IPS-11a (cell line): ENCODE results near the gene KAZALD1.

Source experiments
- H3K4me3 ChIP-seq: one replicate; pipeline ENCODE4 v1.5.1; 2013; ENCODE audit warnings: low read depth, low read length, control low read depth

Gene KAZALD1, protein sequence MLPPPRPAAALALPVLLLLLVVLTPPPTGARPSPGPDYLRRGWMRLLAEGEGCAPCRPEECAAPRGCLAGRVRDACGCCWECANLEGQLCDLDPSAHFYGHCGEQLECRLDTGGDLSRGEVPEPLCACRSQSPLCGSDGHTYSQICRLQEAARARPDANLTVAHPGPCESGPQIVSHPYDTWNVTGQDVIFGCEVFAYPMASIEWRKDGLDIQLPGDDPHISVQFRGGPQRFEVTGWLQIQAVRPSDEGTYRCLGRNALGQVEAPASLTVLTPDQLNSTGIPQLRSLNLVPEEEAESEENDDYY

DNA sequence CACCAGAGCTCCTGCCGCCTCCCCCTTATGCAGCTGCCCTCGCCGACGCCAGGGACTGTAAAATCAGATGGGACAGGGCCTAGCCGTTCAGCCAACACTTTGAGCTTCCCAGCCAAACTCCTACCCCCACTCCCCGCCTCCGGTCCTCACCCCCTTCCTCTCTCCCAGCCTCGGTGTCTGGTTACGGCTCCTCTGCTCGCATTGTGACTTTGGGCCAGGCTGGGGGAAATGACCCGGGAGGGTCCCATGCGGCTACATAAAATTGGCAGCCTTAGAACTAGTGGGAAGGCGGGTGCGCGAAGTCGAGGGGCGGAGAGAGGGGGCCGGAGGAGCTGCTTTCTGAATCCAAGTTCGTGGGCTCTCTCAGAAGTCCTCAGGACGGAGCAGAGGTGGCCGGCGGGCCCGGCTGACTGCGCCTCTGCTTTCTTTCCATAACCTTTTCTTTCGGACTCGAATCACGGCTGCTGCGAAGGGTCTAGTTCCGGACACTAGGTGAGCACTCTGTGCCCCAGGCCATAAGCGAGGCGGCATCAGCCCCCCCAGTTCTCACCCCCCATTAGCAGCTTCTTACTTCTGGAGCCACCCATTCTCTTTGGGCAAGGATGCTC is at the start of gene KAZALD1:
TSS of gene KAZALD1 (plus strand) at position 366 of the 608 bp plus-strand sequence. CDS start 604 bp downstream, outside the sequence.
- peak within 1 kb of the TSS; percentile 76 for H3K4me3 ChIP-seq

DNA sequence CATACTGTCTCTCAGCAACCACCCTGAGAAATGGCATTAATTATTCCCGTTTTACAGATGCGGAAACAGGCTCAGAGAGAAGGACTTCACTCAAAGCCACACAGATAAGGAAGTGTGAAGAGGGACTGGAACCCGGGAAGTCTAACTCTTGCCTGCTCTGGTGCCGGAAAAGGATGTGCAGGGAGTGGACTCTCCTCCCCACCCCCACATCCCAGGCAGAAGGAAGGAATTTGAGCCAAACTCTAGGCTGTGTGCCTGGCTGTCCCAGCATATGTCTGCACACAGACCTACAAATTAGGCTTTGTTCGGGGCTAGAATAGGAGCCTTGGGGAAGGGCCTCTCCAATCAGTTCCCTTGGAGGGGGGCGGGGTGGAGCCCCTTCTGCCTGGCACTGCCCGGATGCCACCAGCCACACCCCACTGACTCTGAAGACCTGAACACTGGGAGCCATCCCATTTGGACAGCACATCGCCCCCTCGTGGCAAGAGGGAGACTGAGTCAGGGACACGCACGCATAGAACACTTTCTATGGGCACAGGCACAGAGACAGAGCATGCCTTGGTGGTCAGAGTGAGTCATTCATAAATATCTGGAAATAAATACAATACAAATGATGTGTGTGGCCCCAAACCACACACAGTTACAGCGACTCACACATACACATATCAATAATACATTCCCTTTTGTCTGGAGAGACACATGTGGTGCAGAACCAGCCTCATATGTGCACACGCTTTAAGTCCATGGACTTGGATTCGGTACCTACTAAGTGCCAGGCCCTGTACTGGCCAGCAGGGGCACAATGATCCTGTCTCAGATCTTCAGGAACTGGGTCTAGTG is 49.0 kb upstream of the KAZALD1 start:
- no peak overlapping the region for H3K4me3 ChIP-seq

DNA sequence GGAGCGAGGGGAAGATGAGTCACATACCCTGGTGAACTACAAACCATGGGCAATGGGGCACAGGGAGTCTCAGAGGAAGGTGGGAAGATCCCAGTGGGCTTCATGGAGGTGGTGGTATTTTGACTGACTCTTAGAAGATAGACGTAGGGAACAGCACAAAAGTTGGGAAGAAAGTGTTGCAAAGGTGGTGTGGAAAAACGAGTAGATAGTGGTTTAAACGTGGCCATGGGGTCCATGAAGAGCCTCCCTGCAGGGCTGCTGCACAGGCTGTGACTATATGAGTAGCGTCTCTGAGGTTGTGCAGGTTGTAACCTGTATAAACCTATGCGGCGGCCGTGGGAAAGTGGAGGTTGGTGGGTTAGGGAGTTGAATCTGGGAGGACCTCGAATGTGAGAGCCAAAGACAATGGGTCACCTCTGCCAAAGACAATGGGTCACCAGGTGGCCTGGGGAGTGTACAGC is 48.4 kb upstream of the KAZALD1 start:
- H3K4me3 ChIP-seq = no peak overlapping the region

DNA sequence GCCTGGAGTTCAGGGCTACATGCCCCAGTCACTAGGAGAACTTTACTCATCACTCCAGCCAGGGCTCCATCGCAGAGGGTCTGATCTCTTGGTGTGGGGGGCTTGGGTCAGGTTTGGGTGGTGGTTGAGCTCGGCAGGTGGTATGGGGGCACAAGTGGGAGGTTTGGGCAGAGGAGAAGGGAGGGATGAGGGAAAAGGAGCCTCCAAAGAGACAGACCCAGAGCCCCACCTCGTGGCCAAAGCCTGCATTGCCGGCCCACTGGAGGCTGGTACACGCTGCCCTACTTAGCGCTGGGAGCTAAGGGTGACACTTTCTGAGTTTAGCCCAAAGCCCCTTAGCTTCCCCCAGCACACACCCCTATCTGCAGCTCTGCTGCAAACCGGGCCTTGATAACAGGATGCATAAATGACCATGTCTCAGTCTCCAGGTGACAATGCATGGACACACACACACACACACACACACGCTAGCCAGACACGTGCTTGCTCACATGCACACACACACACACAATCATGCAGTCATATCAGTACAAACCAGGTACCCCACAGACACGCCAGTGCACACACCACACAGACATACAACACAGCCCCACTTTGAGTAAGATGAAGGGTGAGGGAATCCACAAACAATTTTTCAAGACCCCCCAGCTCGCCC is 47.4 kb upstream of the KAZALD1 start:
- no peak overlapping the region for H3K4me3 ChIP-seq

DNA sequence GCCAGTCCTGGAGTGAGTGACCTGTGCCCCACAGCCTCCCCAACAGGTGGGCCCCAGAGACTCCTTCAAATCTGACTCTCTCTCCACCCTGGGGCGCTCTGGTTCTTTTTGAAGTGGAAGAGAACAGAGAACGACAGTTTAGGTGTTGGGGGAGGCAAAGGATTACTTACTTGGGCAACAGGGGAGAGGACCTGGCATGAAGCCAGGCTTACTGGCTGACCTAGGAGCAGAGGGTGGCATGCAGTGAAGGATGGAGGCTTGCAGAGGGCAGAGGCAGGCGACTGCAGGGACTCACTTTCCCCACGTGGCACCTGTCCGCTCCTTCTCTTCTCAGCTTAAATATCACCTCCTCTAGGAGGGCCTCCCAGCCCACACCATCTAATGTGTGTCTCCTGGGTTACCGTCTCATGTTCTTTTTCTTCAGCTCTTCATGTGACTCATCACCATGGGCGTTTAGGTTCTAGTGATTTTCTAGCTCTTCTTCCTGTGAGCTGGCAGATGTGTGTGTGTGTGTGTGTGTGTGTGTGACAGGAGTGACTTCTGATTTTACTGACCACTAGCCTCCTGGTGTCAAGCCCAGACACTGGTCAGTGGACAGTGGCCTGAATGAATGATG is 46.7 kb upstream of the KAZALD1 start:
- no peak overlapping the region for H3K4me3 ChIP-seq

DNA sequence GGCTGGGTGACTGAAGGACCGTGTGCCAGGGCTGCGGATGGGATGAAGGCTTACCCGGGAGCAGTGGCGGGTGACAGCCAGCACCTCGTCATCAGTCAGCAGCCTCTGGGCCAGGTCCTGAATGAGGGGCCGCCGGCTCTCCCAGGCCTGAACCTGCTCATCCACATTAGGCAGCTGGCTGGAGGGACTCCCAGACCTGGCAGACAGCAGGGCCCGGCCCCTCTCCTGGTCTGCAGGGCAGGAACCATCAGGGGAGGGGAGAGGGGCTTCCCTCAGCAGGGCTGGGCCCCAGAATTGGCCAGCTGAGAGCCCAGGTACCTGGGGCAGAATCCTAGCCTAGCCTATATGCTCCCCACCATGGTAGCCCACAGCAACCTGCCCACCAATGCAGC is 46.2 kb upstream of the KAZALD1 start:
- no peak overlapping the region for H3K4me3 ChIP-seq

DNA sequence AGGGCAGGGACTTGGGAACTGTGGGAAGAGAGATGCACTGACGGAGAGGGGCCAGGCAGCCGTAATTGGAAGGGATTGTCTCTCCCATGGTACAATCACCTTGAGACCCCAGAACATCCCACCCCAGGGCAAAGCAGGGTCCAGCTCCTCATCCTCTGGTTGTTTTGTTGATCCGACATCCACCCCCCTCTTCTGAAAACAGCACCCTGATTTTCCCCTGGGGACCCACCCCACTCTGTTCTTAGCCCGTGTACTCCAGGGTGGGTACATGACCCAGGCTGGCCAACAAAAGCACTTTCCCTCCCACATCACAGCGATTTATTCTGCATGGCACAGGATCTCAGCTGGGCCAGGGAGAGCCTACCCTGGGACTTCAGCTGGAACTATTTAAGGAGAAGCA is 45.0 kb upstream of the KAZALD1 start:
- H3K4me3 ChIP-seq = no peak overlapping the region

DNA sequence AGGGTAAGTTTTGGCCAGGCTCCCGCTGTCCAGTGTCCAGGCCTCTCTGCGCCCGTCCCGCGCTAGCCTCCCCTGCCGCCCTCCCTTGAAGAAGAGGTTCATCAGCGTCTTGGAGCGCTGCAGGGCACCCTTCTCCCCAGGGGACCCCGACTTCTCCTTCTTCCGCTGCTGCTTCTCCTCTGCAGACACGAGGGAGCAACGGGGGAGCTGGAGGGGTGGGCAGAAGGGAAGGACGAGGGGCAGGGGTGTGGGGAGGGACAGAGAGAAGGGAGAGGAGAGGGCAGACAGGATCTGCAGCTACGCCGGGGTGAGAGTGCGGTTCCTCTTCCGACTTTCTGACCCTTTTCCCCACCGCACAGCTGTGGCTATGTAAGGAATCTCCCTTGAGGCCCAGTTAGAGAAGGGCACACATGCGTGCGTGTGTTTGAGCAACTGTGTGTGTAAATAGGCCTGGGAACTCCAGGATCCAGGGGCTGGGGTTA is 43.6 kb upstream of the KAZALD1 start:
- H3K4me3 ChIP-seq = peak overlapping the region; percentile 20

DNA sequence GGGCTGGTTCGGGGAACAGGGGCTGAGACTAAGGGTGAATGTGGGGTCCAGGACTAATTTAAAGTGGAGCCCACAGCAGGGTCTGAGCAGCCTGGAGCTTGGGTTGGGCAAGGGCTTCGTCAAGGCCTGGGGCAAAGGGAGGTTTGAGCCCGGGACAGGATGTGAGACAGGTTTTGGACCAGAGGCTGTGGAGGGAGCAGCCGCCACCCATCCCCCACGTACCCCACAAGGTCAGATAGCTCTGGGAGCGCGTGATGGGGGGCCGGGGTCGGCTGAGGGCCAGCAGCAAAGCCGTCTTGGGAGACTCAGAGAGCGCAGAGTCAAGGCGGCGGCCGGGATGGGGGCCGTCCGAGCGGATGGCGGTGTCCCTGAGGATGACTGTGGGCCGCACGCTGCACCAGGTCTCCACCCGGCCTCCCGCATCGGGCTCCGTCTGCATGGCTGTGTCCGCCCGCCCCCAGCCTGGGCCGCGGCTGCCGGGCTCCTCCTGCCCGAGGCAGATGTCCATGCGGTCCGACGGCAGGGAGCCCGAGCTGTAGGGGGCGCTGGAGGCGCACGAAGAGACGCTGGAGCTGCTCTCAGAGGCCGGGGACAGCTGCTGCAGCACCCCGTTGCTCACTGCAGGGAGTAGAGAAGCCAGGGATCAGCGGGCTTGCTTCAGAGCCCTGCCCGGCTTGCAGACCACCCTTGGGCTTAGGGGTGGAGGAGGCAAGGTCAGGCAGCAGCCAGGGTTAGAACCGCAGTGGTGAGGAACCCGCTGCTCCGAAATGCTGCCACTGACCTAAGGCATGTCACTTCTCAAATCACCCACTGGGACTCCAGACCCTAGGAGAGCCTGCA is 43.0 kb upstream of the KAZALD1 start:
- H3K4me3 ChIP-seq = peak overlapping the region; percentile 20

DNA sequence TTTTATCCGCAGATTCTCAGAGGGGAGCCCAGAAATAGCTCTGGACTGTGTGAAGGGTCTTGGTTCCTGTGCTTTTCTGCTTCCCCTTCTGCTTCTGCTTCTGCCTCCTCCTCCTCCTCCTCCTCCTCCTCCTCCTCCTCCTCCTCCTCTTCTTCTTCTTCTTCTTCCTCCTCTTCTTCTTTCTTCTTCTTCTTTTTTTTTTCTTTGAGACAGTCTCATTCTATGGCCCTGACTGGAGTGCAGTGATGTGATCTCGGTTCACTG is 42.4 kb upstream of the KAZALD1 start:
- H3K4me3 ChIP-seq = no peak overlapping the region

DNA sequence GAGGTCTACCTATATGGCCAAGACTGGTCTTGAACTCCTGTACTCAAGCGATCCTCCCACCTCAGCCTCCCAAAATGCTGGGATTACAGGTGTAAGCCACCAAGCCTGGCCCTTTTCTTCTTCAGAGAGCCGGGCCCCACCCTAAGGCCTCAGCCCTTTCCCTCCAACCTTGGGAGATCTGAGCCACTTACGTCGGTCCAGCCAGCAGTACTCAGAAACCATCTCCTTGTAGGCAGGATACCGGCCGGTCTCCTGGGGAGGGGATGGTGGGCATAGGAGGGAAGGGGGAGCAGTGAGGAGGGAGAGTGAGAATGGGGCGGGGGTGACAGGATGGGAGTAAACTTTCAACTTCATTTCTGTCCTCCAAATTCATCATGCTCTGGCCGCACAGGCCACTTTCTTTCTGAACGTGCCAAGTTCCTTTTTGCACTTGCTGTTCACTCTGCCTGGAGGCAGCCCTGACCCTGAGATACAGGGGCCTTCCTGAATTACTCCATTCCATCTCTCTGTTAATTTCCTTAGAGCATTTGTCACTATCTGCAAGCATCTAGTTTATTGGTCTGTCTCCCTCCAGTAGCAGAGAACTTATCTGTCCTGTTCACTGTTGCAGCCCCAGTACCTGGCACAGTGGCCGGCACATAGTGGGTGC is 41.2 kb upstream of the KAZALD1 start:
- H3K4me3 ChIP-seq = no peak overlapping the region

DNA sequence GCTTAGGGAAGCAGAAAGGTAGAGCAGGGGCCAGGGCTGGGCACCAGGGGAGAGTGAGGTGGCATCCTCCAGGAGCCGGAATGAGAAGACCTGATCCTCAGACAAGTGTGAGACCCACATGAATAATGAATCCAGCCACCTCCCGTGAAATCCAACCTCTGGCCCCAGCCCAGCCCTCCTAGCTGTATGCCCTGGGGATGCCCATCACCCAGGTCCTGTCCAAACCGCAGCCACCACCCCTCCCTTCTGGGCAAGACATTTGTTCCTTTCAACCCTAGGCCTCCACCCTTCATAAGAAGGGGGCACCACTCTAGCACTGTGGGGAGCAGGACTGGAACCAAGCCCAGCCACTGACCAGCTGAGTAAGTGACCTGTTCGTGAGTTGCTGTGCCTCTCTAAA is 40.5 kb upstream of the KAZALD1 start:
- no peak overlapping the region for H3K4me3 ChIP-seq

DNA sequence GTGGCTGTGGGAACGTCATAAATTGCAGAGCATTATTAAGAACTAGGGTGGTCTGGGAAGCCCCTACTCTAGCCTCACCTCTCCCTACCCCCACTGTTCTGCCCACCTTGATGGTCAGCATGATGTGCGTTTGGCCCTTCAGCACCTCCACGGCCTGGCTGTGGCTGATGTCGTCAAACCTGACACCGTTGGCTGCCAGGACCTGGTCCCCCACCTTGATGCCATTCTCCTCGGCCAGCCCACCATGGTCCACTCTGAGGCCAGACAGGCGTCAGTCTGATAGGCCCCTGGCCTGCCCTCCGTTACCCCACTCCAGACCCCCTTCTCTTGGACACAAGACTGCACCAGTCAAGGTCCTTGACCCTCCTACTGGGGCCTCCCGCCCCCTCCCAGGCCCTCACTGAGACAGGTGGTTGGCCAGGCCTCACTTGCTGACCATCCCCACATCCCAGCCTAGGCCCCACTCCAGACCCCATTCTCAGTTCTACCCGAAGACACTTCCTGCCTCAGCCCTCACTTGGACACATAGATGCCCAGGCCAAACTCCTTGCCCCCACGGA is 40.0 kb upstream of the KAZALD1 start:
- H3K4me3 ChIP-seq = no peak overlapping the region

DNA sequence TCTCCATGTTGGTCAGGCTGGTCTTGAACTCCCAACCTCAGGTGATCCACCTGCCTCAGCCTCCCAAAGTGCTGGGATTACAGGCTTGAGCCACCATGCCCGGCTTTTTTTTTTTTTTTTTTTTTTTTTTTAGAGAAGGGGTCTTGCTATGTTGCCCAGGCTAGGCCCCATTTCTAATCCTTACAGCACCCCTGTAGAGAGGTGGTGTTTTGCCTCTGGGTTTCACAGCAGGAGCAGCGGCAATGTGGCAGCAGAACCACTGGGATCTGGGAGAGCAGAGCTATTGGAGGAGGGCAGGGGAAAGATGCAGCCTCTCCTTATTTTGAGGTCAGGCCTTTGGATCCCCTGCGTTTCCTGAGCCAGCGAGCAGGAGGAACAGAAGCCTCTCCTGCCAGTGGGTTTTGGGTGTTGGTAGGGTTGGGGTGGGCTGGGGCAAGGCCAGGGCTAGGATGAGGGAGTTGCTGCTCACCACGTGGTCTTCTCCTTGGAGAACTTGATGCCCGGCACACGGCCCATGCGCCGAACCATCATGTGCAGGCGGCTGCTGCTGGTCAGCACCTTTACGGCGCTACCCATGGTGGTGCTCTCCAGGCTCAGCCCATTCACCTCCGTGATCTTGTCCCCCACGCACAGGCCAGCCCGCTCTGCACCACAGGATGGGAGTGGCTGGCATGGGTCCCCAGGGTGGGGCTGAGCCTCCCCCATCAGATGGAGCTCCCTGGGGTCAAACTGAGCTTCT is 38.7 kb upstream of the KAZALD1 start:
- H3K4me3 ChIP-seq = no peak overlapping the region

DNA sequence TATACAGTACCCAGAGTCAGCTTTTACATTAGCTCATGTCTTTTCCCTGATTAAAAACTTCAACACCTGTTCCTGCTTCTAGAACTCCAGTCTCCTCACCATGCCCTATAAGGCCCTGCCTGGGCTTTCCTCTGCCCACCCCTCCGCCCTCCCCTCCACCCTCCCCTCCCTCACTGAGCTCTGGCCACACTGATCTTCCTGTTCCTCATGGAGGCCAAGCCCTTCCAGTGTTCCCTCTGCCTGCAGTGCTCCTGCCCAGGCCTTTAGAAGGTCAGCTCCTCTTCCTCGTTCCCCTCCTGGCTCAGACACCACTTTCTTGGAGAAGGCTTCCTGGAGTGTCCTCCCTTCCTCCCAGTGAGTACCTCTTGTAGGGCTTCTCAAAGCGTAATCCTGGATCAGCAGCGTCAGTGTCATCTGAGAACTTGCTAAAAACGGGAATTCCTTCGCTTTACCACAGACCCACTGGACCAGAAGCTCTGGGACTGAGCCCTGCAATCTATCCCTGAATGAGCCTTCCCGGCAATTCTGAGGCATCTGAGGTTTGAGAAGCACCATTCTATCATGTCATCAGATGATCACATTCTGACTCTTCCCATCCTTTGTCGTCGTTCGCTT is 34.6 kb upstream of the KAZALD1 start:
- no peak overlapping the region for H3K4me3 ChIP-seq

DNA sequence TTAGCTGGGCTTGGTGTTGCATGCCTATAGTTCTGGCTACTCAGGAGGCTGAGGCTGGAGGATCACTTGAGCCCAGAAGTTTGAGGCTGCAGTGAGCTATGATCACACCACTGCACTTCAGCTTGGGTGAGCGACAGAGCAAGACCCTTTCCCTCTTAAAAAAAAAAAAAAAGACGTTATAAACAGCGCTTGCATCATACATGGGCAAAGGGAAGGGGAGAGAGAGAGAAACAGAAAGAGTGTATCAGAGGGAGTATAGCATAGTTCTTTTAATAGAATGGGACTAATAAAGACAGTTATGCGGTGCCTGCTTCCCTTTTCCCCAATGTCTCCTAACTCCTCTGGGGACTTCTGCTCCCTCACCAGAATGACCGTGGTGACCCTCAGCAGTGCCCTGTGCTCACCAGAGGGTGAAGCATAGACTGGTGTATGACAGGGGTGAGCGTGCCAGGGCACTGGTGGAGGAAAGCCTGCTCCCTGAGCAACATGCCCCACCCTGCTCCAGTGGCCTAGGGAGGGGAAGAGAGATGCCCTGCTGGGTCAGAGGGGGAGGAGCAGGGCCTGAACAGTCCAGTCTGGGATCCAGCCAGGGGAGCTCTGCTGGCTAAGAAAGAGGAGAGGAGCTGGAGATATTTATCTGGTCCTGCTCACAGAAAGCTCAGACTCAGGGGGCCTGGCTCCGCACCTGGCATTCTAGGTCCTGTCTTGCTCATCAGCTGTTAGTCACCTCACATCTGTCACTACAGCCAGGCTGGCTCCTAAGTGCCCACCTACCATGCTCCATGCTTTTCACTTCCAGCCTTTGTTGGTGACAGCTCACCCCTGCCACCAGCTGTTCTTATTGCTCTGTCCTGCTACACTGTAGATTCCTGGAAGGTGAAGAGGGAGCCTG is 33.1 kb upstream of the KAZALD1 start:
- no peak overlapping the region for H3K4me3 ChIP-seq
